T-helper 1 cell treated with Interleukin-12 subunit alpha and Interleukin-12 subunit beta and Interleukin-4 antibody, amounts not matched to agents 30 μg/mL and 1 μg/mL, for 36 hours (primary cell): ENCODE measurements around the gene NAALADL2.
"Not testable (repeated sequence)": the region's sequence is repeated elsewhere in the genome, so short reads cannot be mapped to it uniquely, and the experiment has no call there.

Experiments used
- H3K27ac Mint-ChIP-seq: one replicate; pipeline ENCODE4 v1.8.0; 2021; ENCODE audit warnings: mild to moderate bottlenecking, mixed read lengths
- H3K27me3 Mint-ChIP-seq: one replicate; pipeline ENCODE4 v1.8.0; 2021; ENCODE audit warnings: low read depth, mixed read lengths
- H3K36me3 Mint-ChIP-seq: one replicate; pipeline ENCODE4 v1.8.0; 2021; ENCODE audit warnings: low read depth, mixed read lengths
- H3K4me1 Mint-ChIP-seq: one replicate; pipeline ENCODE4 v1.8.0; 2021; ENCODE audit warnings: low read depth, mixed read lengths
- H3K4me3 Mint-ChIP-seq: one replicate; pipeline ENCODE4 v1.8.0; 2021; ENCODE audit warnings: mild to moderate bottlenecking, moderate library complexity, mixed read lengths
- H3K9me3 Mint-ChIP-seq: one replicate; pipeline ENCODE4 v1.8.0; 2021; ENCODE audit warnings: mixed read lengths

Gene NAALADL2

GRCh38 chr3:175443682-175444081 lies 584.5 kb downstream of the NAALADL2 start:
- no peak overlapping the region for H3K27ac Mint-ChIP-seq
- H3K4me1 Mint-ChIP-seq = no peaks in the 10 kb centered on the region
- peaks cover 25% of the 10 kb centered on the region for H3K9me3 Mint-ChIP-seq
- no peaks in the 10 kb centered on the region for H3K36me3 Mint-ChIP-seq
- H3K27me3 Mint-ChIP-seq = no peaks in the 10 kb centered on the region
- no peak overlapping the region for H3K4me3 Mint-ChIP-seq

DNA sequence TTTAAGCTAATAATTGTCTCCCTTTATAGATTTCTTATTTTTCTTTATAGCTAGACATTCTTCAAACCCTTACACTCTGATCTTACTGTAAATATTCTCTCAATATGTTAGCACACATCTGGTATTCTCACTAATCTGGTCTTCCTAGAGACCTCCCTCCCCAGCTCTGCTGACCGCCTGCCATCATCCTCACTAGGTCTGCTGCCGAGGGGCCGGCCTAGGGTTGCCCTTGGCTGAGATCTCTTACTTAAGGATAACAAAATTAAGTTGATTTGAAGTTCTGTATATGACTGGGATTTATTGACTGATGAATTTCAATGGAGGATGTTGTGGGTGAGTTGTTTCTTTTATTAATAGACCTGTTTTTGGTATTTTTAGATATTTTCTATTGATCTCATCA lies 586.6 kb downstream of the NAALADL2 start:
- H3K27ac Mint-ChIP-seq = no peak overlapping the region
- peaks cover 13% of the 10 kb centered on the region for H3K9me3 Mint-ChIP-seq
- no peaks in the 10 kb centered on the region for H3K27me3 Mint-ChIP-seq
- no peaks in the 10 kb centered on the region for H3K4me1 Mint-ChIP-seq
- no peaks in the 10 kb centered on the region for H3K36me3 Mint-ChIP-seq
- H3K4me3 Mint-ChIP-seq = no peak overlapping the region

DNA sequence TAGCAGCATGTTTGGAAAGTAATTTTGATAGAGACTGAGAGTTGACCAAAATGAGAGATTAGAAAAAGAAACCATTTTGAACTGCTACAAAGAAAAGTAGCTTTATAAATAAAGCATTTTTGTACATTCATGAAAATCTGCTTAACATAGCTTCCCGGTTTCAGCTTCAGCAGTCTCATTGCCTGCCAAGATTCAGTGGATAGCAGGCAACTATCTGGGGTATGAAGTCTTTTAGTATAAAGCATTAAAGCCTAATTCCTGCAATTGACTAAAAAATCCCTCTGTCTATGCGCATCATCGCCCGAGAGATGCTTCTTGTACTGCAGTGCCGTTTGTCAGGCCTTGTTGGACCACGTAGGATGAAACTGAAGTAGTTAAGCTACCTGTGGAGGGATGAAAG lies 588.4 kb downstream of the NAALADL2 start:
- no peaks in the 10 kb centered on the region for H3K27me3 Mint-ChIP-seq
- H3K4me1 Mint-ChIP-seq = no peaks in the 10 kb centered on the region
- no peaks in the 10 kb centered on the region for H3K36me3 Mint-ChIP-seq
- H3K27ac Mint-ChIP-seq = no peak overlapping the region
- no peak overlapping the region for H3K4me3 Mint-ChIP-seq
- peaks cover 12% of the 10 kb centered on the region for H3K9me3 Mint-ChIP-seq

DNA sequence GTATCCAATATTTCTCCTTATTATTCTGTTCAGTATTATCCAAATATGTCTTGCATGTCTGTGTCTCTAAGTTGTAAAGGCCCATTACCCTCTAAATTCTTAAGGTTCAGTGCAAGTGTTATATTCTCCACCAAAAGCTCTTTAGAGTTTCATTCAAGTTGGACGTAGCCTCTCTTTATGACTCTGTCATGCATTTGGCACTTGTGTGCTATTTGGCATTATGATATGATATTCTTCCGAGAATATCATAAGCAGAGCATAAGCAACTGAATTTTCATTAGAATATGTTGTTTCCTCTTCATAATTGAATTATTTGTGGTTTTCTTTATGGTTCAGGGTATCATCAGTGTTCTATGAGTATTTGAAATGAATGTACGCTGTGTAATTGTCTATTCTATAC lies 594.2 kb downstream of the NAALADL2 start:
- Mint-ChIP-seq H3K27ac (no peak overlapping the region), H3K9me3 (peaks cover 10% of the 10 kb centered on the region), H3K27me3 (no peaks in the 10 kb centered on the region), H3K4me1 (no peaks in the 10 kb centered on the region), H3K4me3 (no peak overlapping the region), H3K36me3 (no peaks in the 10 kb centered on the region)

- H3K36me3 Mint-ChIP-seq = no peaks in the 10 kb centered on the region
- no peak overlapping the region for H3K27ac Mint-ChIP-seq
- no peaks in the 10 kb centered on the region for H3K27me3 Mint-ChIP-seq
- H3K4me3 Mint-ChIP-seq = no peak overlapping the region
- no peaks in the 10 kb centered on the region for H3K4me1 Mint-ChIP-seq
- H3K9me3 Mint-ChIP-seq = peaks cover 16% of the 10 kb centered on the region
These were observed 597.3 kb downstream of the NAALADL2 start for GRCh38 chr3:175456466-175456865.

DNA sequence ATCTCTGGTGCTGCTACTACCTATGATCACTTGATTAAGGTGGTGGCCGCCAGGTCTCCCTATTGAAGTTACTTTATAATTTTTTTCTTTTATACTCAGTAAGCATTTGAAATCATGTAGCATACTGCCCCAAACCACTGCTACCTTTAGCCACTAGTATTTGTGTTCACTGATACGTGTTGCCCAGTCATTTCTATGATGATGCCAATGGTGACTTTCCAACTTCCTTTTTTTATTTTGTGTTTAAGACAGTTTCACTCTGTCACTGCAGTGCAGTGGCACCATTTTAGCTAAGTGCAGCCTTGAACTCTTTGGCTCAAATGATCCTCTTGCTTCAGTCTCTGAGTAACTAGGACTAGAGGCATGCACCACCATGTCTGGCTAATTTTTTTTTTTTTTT lies 598.2 kb downstream of the NAALADL2 start:
- Mint-ChIP-seq H3K4me3 (no peak overlapping the region), H3K36me3 (no peaks in the 10 kb centered on the region)

DNA sequence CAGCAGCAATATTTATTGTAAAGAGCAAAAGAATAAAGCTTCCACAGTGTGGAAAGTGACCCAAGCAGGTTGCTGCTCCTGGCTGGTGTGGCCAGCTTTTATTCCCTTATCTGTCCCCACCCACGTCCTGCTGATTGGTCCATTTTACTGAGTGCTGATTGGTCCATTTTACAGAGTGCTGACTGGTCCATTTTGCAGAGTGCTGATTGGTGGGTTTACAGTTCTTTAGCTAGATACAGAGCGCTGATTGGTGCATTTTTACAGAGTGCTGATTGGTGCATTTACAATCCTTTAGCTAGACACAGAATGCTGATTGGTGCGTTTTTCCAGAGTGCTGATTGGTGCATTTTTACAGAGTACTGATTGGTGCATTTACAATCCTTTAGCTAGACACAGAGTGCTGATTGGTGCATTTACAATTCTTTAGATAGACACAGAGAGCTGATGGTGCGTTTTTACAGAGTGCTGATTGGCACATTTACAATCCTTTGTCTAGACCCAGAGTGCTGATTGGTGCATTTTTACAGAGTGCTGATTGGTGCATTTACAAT lies 601.8 kb downstream of the NAALADL2 start:
- peaks cover 12% of the 10 kb centered on the region for H3K9me3 Mint-ChIP-seq
- H3K27ac Mint-ChIP-seq, H3K4me3 Mint-ChIP-seq, H3K36me3 Mint-ChIP-seq, H3K4me1 Mint-ChIP-seq, H3K27me3 Mint-ChIP-seq: not testable (repeated sequence)

More for the DNA sequence above, 598.2 kb downstream of the NAALADL2 start:
- Mint-ChIP-seq H3K27me3 (no peaks in the 10 kb centered on the region), H3K4me1 (no peaks in the 10 kb centered on the region), H3K9me3 (peaks cover 16% of the 10 kb centered on the region), H3K27ac (no peak overlapping the region)

DNA sequence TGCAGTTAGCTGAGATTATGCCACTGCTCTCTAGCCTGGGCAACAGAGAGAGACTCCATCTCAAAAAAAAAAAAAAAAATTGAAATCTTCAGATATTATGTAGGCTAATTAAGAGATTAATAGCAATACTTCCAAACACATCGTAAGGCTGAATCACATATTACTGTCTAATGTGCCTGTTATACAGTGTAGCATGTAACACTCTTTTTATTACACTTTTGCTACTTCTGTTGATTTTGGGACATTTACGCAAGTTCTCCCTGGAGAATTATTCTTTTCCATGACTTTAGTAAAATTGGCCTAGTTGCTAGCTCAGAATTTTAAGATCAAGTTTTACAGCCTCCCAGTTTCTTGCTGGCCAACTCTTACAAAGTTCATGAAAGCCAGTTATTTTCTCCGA lies 605.2 kb downstream of the NAALADL2 start:
- Mint-ChIP-seq H3K36me3 (no peaks in the 10 kb centered on the region), H3K4me3 (no peak overlapping the region), H3K27ac (no peak overlapping the region), H3K4me1 (no peaks in the 10 kb centered on the region), H3K9me3 (peaks cover 4% of the 10 kb centered on the region), H3K27me3 (no peaks in the 10 kb centered on the region)

GRCh38 chr3:175469124-175469523 lies 610.0 kb downstream of the NAALADL2 start:
- Mint-ChIP-seq H3K9me3 (no peaks in the 10 kb centered on the region), H3K27me3 (no peaks in the 10 kb centered on the region), H3K4me3 (no peak overlapping the region), H3K4me1 (no peaks in the 10 kb centered on the region), H3K36me3 (no peaks in the 10 kb centered on the region), H3K27ac (no peak overlapping the region)

GRCh38 chr3:175475765-175476164 lies 616.6 kb downstream of the NAALADL2 start:
- Mint-ChIP-seq H3K36me3 (no peaks in the 10 kb centered on the region), H3K27ac (no peak overlapping the region), H3K4me3 (no peak overlapping the region), H3K4me1 (no peaks in the 10 kb centered on the region), H3K27me3 (no peaks in the 10 kb centered on the region), H3K9me3 (no peaks in the 10 kb centered on the region)

DNA sequence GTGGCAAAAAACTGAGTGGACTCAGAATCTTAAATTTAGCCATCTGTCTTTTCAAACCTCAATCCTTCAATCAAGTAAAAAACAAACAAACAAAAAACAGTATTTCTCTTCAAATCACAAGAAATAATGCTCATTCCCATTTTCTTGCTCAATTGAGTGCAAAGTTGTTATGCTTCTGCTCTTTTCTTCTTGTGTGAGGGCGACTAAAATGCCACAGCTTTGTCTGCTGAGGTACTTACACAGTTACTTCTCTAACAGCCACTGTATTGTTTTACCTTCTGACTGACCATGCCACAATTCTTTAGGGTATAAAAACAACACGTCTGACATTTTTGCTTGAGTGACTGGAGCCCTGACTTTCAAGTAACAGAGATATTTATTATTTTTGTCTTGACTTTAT lies 617.4 kb downstream of the NAALADL2 start:
- Mint-ChIP-seq H3K9me3 (no peaks in the 10 kb centered on the region), H3K27me3 (no peaks in the 10 kb centered on the region), H3K4me3 (no peak overlapping the region), H3K4me1 (no peaks in the 10 kb centered on the region), H3K27ac (no peak overlapping the region), H3K36me3 (no peaks in the 10 kb centered on the region)

- H3K4me3 Mint-ChIP-seq = no peak overlapping the region
- H3K4me1 Mint-ChIP-seq = no peaks in the 10 kb centered on the region
- H3K9me3 Mint-ChIP-seq = no peaks in the 10 kb centered on the region
- no peak overlapping the region for H3K27ac Mint-ChIP-seq
- H3K36me3 Mint-ChIP-seq = no peaks in the 10 kb centered on the region
- no peaks in the 10 kb centered on the region for H3K27me3 Mint-ChIP-seq
These were observed 618.6 kb downstream of the NAALADL2 start for GRCh38 chr3:175477651-175478224.

GRCh38 chr3:175478301-175478700 lies 619.2 kb downstream of the NAALADL2 start:
- Mint-ChIP-seq H3K27ac (no peak overlapping the region), H3K27me3 (no peaks in the 10 kb centered on the region), H3K4me3 (no peak overlapping the region), H3K4me1 (no peaks in the 10 kb centered on the region), H3K36me3 (no peaks in the 10 kb centered on the region), H3K9me3 (no peaks in the 10 kb centered on the region)

DNA sequence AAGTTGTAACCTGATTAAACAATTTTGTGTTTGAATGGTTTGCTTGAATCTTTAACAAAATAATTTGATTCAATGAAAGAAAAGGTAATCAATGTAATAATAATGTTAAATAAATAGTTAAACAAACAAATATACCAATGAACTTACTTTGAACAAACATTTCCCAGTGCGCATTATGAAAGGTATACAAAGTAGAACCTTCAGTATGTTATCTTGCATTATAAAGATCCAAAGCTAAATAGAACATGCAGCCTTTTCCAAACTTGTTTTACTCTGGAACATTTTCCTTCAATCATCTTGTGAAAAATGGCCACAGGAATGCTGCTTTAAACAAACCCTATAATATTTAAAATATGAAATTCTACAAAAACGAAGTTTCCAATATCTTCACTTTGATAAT lies 620.0 kb downstream of the NAALADL2 start:
- Mint-ChIP-seq H3K27me3 (no peaks in the 10 kb centered on the region), H3K9me3 (no peaks in the 10 kb centered on the region), H3K36me3 (no peaks in the 10 kb centered on the region), H3K4me1 (no peaks in the 10 kb centered on the region), H3K27ac (no peak overlapping the region), H3K4me3 (no peak overlapping the region)

DNA sequence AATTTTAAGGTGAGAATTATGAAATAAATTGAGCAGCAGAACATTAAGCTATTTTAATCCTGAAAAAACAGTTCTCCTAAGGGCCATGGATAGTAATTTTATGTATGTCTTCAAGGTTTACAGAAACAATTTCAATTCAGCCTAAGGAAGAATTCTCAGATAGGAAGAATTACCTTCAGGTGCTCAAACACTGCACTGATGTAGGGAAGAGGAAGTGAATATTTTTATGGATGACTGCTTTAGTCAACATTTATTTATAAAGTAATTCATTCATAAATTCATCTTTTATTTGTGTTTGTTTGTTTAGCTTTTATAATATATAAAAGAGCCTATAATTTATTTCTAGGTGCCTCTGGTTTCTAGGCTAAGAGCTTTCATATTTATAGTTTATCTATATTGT lies 620.7 kb downstream of the NAALADL2 start:
- no peaks in the 10 kb centered on the region for H3K9me3 Mint-ChIP-seq
- H3K36me3 Mint-ChIP-seq = no peaks in the 10 kb centered on the region
- H3K4me1 Mint-ChIP-seq = no peaks in the 10 kb centered on the region
- H3K4me3 Mint-ChIP-seq = no peak overlapping the region
- no peaks in the 10 kb centered on the region for H3K27me3 Mint-ChIP-seq
- H3K27ac Mint-ChIP-seq = no peak overlapping the region

DNA sequence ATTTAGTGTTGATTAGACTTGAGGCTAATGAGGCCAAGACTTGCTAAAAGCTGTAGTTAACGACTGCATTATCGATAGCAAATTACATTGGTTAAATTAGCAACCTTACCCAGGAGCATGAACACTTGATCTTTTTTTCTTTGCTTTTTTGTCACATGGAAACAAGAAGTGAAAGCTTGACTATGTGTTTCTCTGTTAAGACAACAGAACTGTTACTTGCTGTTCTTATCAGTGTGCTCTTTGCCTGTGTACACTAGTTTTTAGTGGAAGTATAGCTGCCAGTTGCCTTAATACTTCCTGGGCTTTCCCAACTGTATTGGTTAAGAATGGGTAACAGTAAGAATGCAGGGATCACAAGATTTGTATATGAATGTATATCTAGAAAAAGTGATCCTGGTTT lies 625.5 kb downstream of the NAALADL2 start:
- Mint-ChIP-seq H3K27ac (no peak overlapping the region), H3K4me3 (no peak overlapping the region), H3K36me3 (no peaks in the 10 kb centered on the region), H3K9me3 (no peaks in the 10 kb centered on the region), H3K4me1 (no peaks in the 10 kb centered on the region), H3K27me3 (no peaks in the 10 kb centered on the region)
